ENCODE data around the gene M1AP. TPM values are rescaled to one million over a fixed set of nuclear protein-coding genes. Genes with fewer than 3 reads are reported as not detected.

Gene M1AP
- total RNA-seq, 2 experiments from 2014 or later: not detected

- Mint-ChIP-seq H3K4me1 (ENCODE audit: low read depth) (peaks cover 31% of the 10 kb centered on the region), H3K4me3 (peak overlapping the region; percentile 26), H3K36me3 (ENCODE audit: low read depth) (peaks cover 46% of the 10 kb centered on the region), H3K9me3 (no peaks in the 10 kb centered on the region), H3K27me3 (no peaks in the 10 kb centered on the region), H3K27ac (peak overlapping the region; percentile 67)
- ATAC-seq (no peak), DNase-seq (no peak)
- no peak for TF ChIP-seq CTCF (IDR thresholded peaks at IDR 0.05)
- intact Hi-C loops (cut with micrococcal nuclease): loop anchor here (5.0 kb wide), 2 partner anchors 50 to 55 kb away; partner anchors contain the start of genes CCDC142 and TTC31
- POLR2A ChIA-PET: interaction anchor here (0.9 to 4.1 kb wide), 8 partner anchors 12 to 75 kb away, joined by 3 to 38 read pairs (median 4); partner anchors contain the start of genes CCDC142, DOK1, LOXL3 and TTC31
- CTCF ChIA-PET: interaction anchor here (0.7 to 6.4 kb wide), 25 partner anchors 10 to 197 kb away, joined by 3 to 54 read pairs (median 4); partner anchors contain the start of genes CCDC142, INO80B, LBX2 and MRPL53
These were observed 115.9 kb downstream of the M1AP start for GRCh38 chr2:74532222-74532621.

GRCh38 chr2:74531666-74532065, 116.5 kb downstream of the M1AP start:
- no peaks in the 10 kb centered on the region for H3K9me3 Mint-ChIP-seq
- H3K4me1 Mint-ChIP-seq (ENCODE audit: low read depth): peaks cover 36% of the 10 kb centered on the region
- H3K4me3 Mint-ChIP-seq: peak overlapping the region; percentile 98
- CTCF ChIA-PET: interaction anchor here (0.7 to 6.4 kb wide), 30 partner anchors 8 to 196 kb away, joined by 3 to 54 read pairs (median 4); partner anchors contain the start of genes C2orf81, CCDC142, INO80B and LBX2
- DNase-seq: no peak
- H3K27ac Mint-ChIP-seq: peak overlapping the region; percentile 67
- POLR2A ChIA-PET: interaction anchor here (0.9 to 4.1 kb wide), 8 partner anchors 11 to 136 kb away, joined by 3 to 38 read pairs (median 4); partner anchors contain the start of genes CCDC142, DOK1, LOXL3 and TTC31
- no peak for ATAC-seq
- H3K27me3 Mint-ChIP-seq: no peaks in the 10 kb centered on the region
- TF ChIP-seq CTCF (IDR thresholded peaks at IDR 0.05): no peak
- peaks cover 52% of the 10 kb centered on the region for H3K36me3 Mint-ChIP-seq (ENCODE audit: low read depth)
- intact Hi-C loops (cut with micrococcal nuclease): loop anchor here (5.0 kb wide), 2 partner anchors 49 to 56 kb away; partner anchors contain the start of genes CCDC142 and TTC31

GRCh38 chr2:74530239-74531187, 117.6 kb downstream of the M1AP start:
- intact Hi-C loops (cut with micrococcal nuclease): loop anchor here (5.0 kb wide), 2 partner anchors 48 to 57 kb away; partner anchors contain the start of genes CCDC142 and TTC31
- ChIA-PET POLR2A (interaction anchor here (0.7 to 4.1 kb wide), 12 partner anchors 22 to 135 kb away, joined by 3 to 38 read pairs (median 3); partner anchors contain the start of genes CCDC142, INO80B, PCGF1 and TTC31), CTCF (interaction anchor here (0.7 to 6.4 kb wide), 22 partner anchors 8 to 109 kb away, joined by 3 to 54 read pairs (median 4); partner anchors contain the start of genes C2orf81, CCDC142, LBX2 and TTC31)
- peak; percentile 74 for DNase-seq
- H3K4me1 Mint-ChIP-seq (ENCODE audit: low read depth): peaks cover 40% of the 10 kb centered on the region
- no peaks in the 10 kb centered on the region for H3K27me3 Mint-ChIP-seq
- TF ChIP-seq CTCF (IDR thresholded peaks at IDR 0.05): no peak
- peaks cover 62% of the 10 kb centered on the region for H3K36me3 Mint-ChIP-seq (ENCODE audit: low read depth)
- peak overlapping the region; percentile 98 for H3K4me3 Mint-ChIP-seq
- ATAC-seq: peak; percentile 40
- peak overlapping the region; percentile 93 for H3K27ac Mint-ChIP-seq
- no peaks in the 10 kb centered on the region for H3K9me3 Mint-ChIP-seq

- ATAC-seq (peak; percentile 86), DNase-seq (peak; percentile 98)
- Mint-ChIP-seq H3K9me3 (no peaks in the 10 kb centered on the region), H3K27me3 (no peaks in the 10 kb centered on the region), H3K4me3 (peak within 1 kb of the TSS; percentile 98), H3K27ac (peak within 1 kb of the TSS; percentile 93), H3K36me3 (ENCODE audit: low read depth) (peaks cover 68% of the 10 kb centered on the region), H3K4me1 (ENCODE audit: low read depth) (peaks cover 40% of the 10 kb centered on the region)
- no peak for TF ChIP-seq CTCF (IDR thresholded peaks at IDR 0.05)
- intact Hi-C loops (cut with micrococcal nuclease): loop anchor here (5.0 kb wide), 2 partner anchors 47 to 58 kb away; partner anchors contain the start of genes CCDC142 and TTC31
- ChIA-PET POLR2A (interaction anchor here (0.6 to 4.1 kb wide), 18 partner anchors 9 to 792 kb away, joined by 3 to 38 read pairs (median 4); partner anchors contain the start of genes CCDC142, INO80B, PCGF1 and TTC31), CTCF (interaction anchor here (0.9 to 6.4 kb wide), 9 partner anchors 9 to 72 kb away, joined by 3 to 54 read pairs (median 6); partner anchors contain the start of genes CCDC142, TTC31 and WBP1)
These were observed 118.5 kb downstream of the M1AP start, which contains the start of the genes AUP1 and HTRA2 for GRCh38 chr2:74529357-74530238. Gene AUP1 (minus strand): TSS chr2:74529706. CDS start chr2:74529629, 77 bp downstream. Gene HTRA2 (plus strand): TSS chr2:74529933. CDS start chr2:74530007, 74 bp downstream.

Data from activated CD8-positive, alpha-beta T cell treated with anti-CD3 and anti-CD28 coated beads for 36 hours (primary cell).